Ovary (tissue), 9 donors: ENCODE data around the gene AFF2. TPM values are rescaled to one million over a fixed set of nuclear protein-coding genes. Genes with fewer than 3 reads are reported as not detected.

Experiments used
- DNase-seq, 5 donors: peaks; one replicate each; pipeline ENCODE4 v3.0.0-alpha.2; 2019 to 2020
- H3K27ac ChIP-seq, 2 donors: fragments of 200-600 bp; one replicate each; pipeline versions ENCODE4 v1.5.1 to v1.8.0; 2019 to 2022
- H3K27me3 ChIP-seq: fragments of 200-600 bp; one replicate; pipeline ENCODE4 v1.8.0; 2022
- H3K36me3 ChIP-seq: fragments of 200-600 bp; sonication (generic); one replicate; pipeline ENCODE4 v1.5.1; 2019
- H3K4me1 ChIP-seq: one replicate; pipeline ENCODE4 v1.8.1; 2013; ENCODE audit warnings: mild to moderate bottlenecking, moderate library complexity; ENCODE audit not compliant: insufficient read depth
- H3K4me3 ChIP-seq: fragments of 200-600 bp; sonication (generic); one replicate; pipeline ENCODE4 v1.5.1; 2017
- H3K9me3 ChIP-seq, 2 donors: fragments of 200-600 bp in 1 of 2; sonication (generic) in 1 of 2; one replicate each; pipeline versions ENCODE4 v1.5.1 to v1.8.1; 2013 to 2019; ENCODE audit warnings: mild to moderate bottlenecking in 1 of 2, moderate library complexity in 1 of 2
- EP300 ChIP-seq: sonication (generic); formaldehyde crosslinking; IDR thresholded peaks from one replicate; pipeline ENCODE4 v1.6.1; 2017; ENCODE audit warnings: antibody characterized with exemption
- POLR2A ChIP-seq: fragments of 450-650 bp; IDR thresholded peaks from one replicate; pipeline ENCODE4 v1.6.1; 2017; ENCODE audit warnings: antibody characterized with exemption, mild to moderate bottlenecking, moderate library complexity
- WGBS, 3 donors: extraction: QIAGEN DNeasy Blood & Tissue Kit in 1 of 3; methylation state at CpG; one replicate each; pipeline versions ENCODE4 v1.1.5 to v1.1.7; 2013 to 2017; 5-methylcytosine and 5-hydroxymethylcytosine counted together
- intact Hi-C, 4 donors: fragments of 100-400 bp; cut with DNase I; formaldehyde crosslinking; loops; one replicate each; pipeline versions ENCODE4 v1.11.0 to v1.15.1; 2022 to 2023
- polyA plus RNA-seq, 2 donors: library from polyadenylated mRNA; stranded (reverse); fragments of 200-250 nt in 1 of 2; fragments of 350-450 nt in 1 of 2; fragmentation: Illumina TruSeq in 1 of 2; extraction: RNeasy Lipid Tissue Mini Kit (QIAGEN cat#74804) in 1 of 2; gene quantifications; one replicate each; pipeline ENCODE4 v1.2.3, GENCODE V29; 2013 to 2014
- total RNA-seq, 7 donors: library from RNA; depleted of rRNA in 2 of 7; stranded (reverse); fragments of >200 nt in 2 of 7; fragmentation: NEBNext Ultra II Directional in 3 of 7; extraction: Animal tissue kit (Norgen Biotek cat#: 25700) in 3 of 7; gene quantifications; one replicate each; pipeline versions ENCODE4 v1.1.0 to v1.2.4, GENCODE V29; 2016 to 2023
- TF ChIP-seq, protein P1 (sequence below), 3 donors: fragments of 450-650 bp in 2 of 3; fragments of 200-600 bp in 1 of 3; IDR thresholded peaks; one replicate each; pipeline versions ENCODE4 v1.5.1 to v1.8.0; 2016 to 2022; ENCODE audit warnings: antibody characterized with exemption in 3 of 3, mild to moderate bottlenecking in 1 of 3
- donor health status: DM: no; HTN: no; CAD: no; lungs with moderate emphysema.
- donor health status: DM: no; HTN: no; CAD: no.
- donor health status: Bipolar disorder and iron deficiency.
- donor health status: DM: yes; HTN: yes; CAD: no.
- donor health status: DM: no; HTN: no; CAD: no.
- donor health status: DM: yes; HTN: yes; CAD: no.

AFF2 gene
- total and polyA plus RNA-seq, 9 donors, result 1.3 to 12.3 (median 4.6) TPM

DNA sequence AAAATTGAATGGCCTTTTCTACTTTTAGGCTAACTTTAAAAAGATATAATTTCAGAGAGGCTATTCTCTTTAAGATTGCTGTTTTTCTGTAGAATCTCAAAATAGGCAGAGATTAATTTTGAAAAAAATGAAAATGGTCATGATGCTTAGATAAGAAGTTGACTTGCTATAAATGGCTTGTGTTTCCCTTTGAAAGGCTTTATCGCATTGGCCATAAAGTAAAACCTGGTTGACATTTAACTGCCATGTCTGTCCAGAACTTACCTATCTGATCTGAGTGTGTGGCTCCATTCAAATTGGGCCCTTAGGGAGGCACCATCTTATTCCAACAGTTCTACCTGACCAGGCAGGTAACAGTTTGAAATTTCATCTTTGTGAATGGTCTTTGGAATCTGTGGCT is 56.1 kb downstream of the AFF2 start:
- H3K36me3 ChIP-seq, result no peaks in the 10 kb centered on the region
- H3K27ac ChIP-seq, result no peak overlapping the region
- no peaks in the 10 kb centered on the region for H3K4me1 ChIP-seq
- H3K4me3 ChIP-seq, result no peak overlapping the region
- H3K9me3 ChIP-seq, result no peaks in the 10 kb centered on the region
- WGBS, 3 donors, result 88 to 98% (median 92%) methylated on average over 1 of the region's 1 CpG
- no peak for DNase-seq
- TF ChIP-seq, protein P1, sequence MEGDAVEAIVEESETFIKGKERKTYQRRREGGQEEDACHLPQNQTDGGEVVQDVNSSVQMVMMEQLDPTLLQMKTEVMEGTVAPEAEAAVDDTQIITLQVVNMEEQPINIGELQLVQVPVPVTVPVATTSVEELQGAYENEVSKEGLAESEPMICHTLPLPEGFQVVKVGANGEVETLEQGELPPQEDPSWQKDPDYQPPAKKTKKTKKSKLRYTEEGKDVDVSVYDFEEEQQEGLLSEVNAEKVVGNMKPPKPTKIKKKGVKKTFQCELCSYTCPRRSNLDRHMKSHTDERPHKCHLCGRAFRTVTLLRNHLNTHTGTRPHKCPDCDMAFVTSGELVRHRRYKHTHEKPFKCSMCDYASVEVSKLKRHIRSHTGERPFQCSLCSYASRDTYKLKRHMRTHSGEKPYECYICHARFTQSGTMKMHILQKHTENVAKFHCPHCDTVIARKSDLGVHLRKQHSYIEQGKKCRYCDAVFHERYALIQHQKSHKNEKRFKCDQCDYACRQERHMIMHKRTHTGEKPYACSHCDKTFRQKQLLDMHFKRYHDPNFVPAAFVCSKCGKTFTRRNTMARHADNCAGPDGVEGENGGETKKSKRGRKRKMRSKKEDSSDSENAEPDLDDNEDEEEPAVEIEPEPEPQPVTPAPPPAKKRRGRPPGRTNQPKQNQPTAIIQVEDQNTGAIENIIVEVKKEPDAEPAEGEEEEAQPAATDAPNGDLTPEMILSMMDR (IDR thresholded peaks at IDR 0.05), result no peak
- no peak for TF ChIP-seq EP300
- no peak for TF ChIP-seq POLR2A
- H3K27me3 ChIP-seq, result no peaks in the 10 kb centered on the region
- intact Hi-C loops, result no loop called here

DNA sequence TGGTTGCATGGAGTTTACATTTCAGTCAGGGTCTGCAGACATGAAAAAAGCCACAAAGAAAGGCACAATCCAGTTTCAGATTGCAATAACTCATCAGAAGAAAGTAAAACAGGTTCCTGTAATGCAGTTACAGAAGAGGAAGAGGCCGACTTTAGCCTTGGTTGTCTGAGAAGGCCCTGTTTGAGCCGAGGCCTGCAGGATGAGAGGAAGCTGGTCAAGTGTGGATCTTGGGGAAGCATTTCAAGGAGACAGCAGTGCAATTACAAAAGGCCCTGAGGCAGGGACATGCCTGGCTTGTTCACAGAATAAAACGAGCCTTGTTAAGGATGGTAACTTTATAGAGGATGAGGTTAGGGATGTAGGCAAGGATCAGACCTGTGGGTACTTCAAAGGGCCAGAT is 62.4 kb downstream of the AFF2 start:
- no peaks in the 10 kb centered on the region for H3K27me3 ChIP-seq
- H3K9me3 ChIP-seq, result no peaks in the 10 kb centered on the region
- H3K27ac ChIP-seq, result no peak overlapping the region
- H3K4me3 ChIP-seq, result no peak overlapping the region
- no peak for DNase-seq
- H3K36me3 ChIP-seq, result no peaks in the 10 kb centered on the region
- TF ChIP-seq POLR2A (no peak), EP300 (no peak)
- TF ChIP-seq, protein P1 (IDR thresholded peaks at IDR 0.05), result no peak
- 43 to 53% (median 45%) methylated on average over 3 of the region's 3 CpGs for WGBS, 3 donors
- H3K4me1 ChIP-seq, result no peaks in the 10 kb centered on the region
- intact Hi-C loops, result no loop called here

DNA sequence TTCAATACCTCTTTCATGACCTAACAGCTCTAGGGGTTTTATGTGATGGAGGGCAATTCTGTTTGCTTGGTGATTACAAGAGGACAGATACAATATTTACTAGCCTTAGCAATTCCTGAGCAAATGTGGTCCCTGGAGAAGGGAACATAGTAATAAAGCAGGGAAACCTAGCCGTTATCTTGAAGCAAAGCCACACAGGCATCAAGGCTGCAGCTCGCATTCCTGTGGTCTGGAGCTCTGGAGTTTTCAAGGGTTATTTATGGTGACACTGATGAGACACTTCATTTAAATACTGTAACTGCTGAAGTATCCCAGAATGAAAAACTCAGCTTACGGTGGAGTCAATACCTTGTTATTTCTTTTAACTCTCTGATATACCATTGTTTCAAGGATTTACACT is 66.8 kb downstream of the AFF2 start:
- Histone ChIP-seq H3K36me3 (no peaks in the 10 kb centered on the region), H3K4me3 (no peak overlapping the region), H3K27me3 (no peaks in the 10 kb centered on the region), H3K4me1 (no peaks in the 10 kb centered on the region), H3K27ac (no peak overlapping the region), H3K9me3 (no peaks in the 10 kb centered on the region)
- WGBS, 3 donors, result 33 to 52% (median 41%) methylated on average over 3 of the region's 3 CpGs
- DNase-seq, result no peak
- intact Hi-C loops, result no loop called here
- no peak for TF ChIP-seq EP300
- TF ChIP-seq, protein P1 (IDR thresholded peaks at IDR 0.05), result no peak
- no peak for TF ChIP-seq POLR2A

DNA sequence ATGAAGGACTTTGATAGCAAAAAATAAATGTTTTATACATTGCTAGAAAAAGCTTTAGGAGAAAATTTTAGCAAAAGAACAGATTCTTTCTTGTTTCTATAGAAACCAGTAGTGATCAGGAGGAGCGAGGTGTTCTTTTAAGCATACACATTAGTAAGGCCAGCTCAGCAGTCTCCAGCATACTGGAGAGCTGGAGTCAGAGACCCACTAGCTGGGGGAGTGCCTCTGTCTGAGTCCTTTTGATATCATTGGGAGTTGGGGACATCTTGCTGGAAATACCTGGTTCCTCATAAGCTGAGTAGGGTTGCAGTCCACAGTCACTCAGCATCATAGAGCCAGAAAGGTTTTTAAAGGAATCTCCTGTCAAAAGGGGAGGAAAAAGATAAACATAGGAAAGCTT is 67.4 kb downstream of the AFF2 start:
- no peak overlapping the region for H3K27ac ChIP-seq
- H3K4me3 ChIP-seq, result no peak overlapping the region
- H3K9me3 ChIP-seq, result no peaks in the 10 kb centered on the region
- H3K36me3 ChIP-seq, result no peaks in the 10 kb centered on the region
- TF ChIP-seq POLR2A (no peak), EP300 (no peak)
- TF ChIP-seq, protein P1 (IDR thresholded peaks at IDR 0.05), result no peak
- 48 to 61% (median 53%) methylated on average over 1 of the region's 1 CpG for WGBS, 3 donors
- intact Hi-C loops, result no loop called here
- no peaks in the 10 kb centered on the region for H3K27me3 ChIP-seq
- no peak for DNase-seq
- no peaks in the 10 kb centered on the region for H3K4me1 ChIP-seq

DNA sequence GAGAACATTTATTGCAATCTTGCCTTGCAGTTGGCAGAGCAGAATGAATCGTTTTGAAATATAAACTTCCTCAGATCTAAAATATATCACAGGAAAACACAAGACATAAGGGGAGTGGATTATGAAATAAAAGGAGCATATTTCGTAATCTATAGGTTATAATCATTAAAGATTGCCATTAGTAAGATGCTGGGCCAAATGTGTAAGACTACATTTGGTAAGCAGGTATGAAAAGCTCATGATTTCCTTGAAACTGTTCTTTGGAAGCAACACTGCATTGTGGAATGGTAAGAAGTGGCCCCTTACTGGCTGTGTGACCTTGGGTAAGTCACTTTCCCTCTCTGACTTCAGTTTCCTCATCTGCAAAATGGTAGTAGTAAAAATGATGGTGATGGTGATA is 68.3 kb downstream of the AFF2 start:
- Histone ChIP-seq H3K27ac (no peak overlapping the region), H3K4me3 (no peak overlapping the region), H3K4me1 (no peaks in the 10 kb centered on the region), H3K36me3 (no peaks in the 10 kb centered on the region), H3K27me3 (no peaks in the 10 kb centered on the region), H3K9me3 (no peaks in the 10 kb centered on the region)
- intact Hi-C loops, result no loop called here
- 44 to 51% (median 46%) methylated on average over 2 of the region's 2 CpGs for WGBS, 3 donors
- DNase-seq, result no peak
- TF ChIP-seq POLR2A (no peak), EP300 (no peak)
- TF ChIP-seq, protein P1 (IDR thresholded peaks at IDR 0.05), result no peak
